KBM-7 (cell line): Measurements from ENCODE around the gene IL17REL.

Experiments
- DNase-seq: peaks from one replicate; pipeline ENCODE4 v3.0.0-alpha.2; 2015
- in situ Hi-C: fragments of 300-500 bp; cut with MboI; formaldehyde crosslinking; loops from 2 replicates; pipeline ENCODE4 v1.14.3; 2020; ENCODE audit warnings: low sequenced_read_pairs, low pct_unique_long_range_greater_than_20kb, mixed read lengths

IL17REL gene

DNA sequence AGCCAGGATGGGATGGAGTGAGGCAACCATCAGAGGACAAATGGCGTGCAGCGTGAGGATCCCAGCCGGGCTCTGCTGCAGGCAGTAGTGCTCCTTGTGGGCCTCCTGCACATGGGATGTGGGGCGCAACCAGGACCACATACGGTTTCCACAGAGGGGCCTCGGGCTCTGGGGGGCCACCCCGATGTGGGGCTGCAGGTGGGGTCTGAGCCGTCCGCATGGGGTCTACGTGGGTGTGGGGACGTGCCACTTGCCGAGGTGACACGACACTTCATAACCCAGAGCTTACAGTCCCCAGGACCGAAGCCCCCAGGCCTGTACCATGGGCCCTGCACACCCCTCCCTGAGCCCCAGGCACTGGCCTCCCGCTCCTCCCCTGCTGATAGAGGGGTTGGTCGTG, 34.8 kb upstream of the IL17REL start:
- DNase-seq, result no peak
- in situ Hi-C loops, result loop anchor here (25.0 kb wide), 1 partner anchor 285 kb away; no protein-coding TSS in a partner anchor

DNA sequence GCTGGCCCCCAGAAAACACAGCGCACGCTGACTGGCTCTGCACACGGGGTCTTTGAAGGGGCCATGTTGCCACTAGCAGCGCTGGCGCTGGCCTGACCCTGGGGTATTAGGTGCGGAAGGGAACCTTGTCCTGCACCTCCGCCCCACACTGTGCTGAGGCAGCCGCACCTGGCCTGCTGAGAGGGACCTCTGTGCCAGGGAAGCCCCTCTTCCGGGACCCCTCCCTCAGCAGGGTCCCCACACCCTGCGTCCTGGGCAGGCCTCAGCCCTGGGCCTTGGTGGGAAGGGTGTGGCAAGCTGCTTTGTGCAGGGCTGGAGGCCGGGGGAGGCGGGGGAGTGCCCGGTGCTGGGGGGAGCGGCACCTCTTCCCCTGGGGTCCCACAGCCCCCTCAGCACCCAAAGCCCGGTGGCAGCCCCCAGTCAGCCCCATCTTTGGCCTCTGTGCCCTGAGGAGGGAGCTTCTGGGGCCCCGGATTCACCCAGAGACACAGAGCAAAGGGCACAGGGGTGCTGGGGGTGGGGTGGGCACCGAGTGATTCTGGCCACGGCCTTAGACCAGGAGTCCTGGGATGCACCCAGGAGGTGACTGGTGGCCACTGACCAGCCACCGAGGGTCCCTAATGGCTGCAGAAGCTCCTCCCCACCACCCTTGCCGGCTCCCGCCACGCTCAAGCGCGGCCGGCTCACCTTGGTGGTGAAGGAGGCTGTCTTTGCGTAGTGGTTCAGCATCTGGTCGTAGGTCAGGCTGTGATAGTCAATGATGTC, 34.1 kb upstream of the IL17REL start:
- in situ Hi-C loops, result loop anchor here (25.0 kb wide), 1 partner anchor 284 kb away; no protein-coding TSS in a partner anchor
- no peak for DNase-seq

DNA sequence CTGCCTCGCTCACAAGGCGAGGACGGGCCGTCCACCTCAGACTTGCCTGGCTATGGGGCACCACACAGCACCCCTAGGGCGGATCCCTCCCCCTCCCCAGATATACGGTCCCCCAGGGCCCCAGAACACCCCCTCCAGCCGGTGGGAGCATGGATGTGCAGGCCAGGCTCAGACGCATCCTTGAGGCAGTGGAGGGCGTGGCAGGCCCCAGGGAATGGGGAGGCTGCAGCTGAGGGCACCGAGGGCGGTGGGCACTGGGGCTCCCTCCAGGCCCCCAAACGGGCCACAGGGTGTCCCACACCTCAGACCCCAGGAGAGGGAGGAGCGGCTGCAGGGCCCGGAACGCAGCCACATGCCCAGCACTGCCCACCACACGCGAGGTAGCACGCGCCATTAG, 33.5 kb upstream of the IL17REL start:
- in situ Hi-C loops, result loop anchor here (25.0 kb wide), 1 partner anchor 284 kb away; no protein-coding TSS in a partner anchor
- no peak for DNase-seq

DNA sequence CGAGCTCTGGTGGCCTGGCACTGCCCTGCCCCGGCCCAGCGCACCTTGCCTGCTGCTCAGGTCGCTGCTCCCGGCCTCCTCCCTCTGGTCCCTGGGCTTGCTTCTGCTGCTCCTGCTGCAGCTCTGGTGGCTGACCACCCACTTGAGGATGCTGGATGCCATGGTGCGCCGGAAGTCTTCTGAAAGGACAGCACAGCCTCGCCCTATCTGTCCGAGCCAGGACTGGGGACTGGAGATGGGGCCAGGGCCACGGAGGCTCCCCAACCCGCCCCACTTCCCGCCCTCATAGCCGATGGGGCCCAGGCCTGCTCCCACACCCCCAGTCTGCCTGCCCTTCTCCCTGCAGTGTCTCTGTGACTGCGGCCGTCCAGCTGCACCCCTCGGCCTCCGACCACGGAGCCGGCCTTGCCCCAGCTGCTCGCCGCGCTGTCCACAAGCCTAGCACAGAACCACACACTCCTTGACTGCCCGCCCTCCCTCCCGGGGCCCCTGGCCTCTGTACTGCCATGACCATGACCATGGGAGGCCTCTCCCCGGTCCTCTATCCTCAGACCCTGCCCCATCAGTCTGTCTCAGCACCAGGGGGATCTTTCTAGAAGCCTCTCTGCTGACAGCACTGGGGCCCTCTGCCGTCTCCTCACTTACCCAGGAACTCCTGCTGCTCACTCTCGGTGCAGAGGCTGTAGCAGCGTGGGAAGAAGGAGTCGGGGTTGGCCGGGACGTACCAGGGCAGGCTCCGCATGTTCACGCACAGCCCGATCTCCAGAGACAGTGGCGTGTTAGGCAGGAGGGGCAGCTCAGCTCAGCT, 32.9 kb upstream of the IL17REL start:
- DNase-seq, result no peak
- in situ Hi-C loops, result loop anchor here (25.0 kb wide), 1 partner anchor 283 kb away; no protein-coding TSS in a partner anchor

GRCh38 chr22:50044485-50045118, 32.0 kb upstream of the IL17REL start:
- in situ Hi-C loops, result loop anchor here (25.0 kb wide), 1 partner anchor 282 kb away; no protein-coding TSS in a partner anchor
- DNase-seq, result peak; percentile 43

DNA sequence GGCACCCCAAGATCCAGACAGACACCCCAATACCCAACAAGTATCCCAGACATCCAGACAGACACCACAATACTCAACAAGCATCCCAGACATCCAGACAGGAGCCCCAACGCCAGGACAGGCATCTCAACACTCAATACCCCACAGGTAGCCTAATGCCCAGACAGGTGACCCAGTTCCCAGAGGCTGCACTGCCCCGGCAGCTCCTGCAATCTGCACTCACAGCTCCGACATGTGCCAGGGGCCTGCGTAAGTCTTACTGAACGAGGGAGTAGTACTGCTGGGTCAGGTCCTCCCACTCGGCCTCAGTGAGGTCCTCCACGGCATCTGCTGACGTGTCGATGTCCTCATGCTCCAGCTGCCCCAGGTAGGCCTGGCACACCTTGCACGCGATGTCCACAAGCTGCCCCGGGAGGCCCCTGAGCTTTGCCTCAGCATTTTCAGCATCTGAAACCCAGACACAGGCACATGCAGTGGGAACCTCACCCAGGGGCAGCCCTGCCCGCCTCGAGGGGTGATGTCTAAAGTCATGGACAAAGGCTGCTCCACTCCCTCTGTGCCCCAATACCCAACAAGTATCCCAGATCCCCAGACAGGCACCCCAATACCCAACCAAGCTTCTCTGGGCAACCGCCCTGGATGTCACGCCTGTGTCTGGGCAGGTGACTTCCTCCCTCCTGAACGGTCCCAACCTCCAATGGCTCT, 28.9 kb upstream of the IL17REL start:
- DNase-seq, result no peak
- in situ Hi-C loops, result loop anchor here (25.0 kb wide), 1 partner anchor 279 kb away; no protein-coding TSS in a partner anchor

DNA sequence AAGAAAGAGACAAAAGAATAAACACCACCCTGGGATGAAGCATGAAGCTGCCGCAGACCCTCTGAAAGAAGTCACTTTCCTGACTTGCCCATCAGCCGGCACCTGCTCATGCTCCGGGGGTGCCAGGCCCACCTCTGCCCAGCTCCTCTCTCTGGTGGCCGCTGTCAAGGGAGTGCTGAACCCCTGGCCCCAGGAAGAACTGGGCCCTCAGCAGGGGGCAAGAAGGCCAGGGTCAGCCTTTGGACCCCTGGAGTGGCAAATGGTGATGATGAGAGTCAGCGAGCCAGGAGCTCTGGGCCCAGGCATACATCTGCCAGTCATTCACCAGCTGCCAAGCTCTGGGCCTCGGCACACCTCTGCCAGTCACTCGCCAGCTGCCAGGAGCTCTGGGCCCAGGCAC, 28.2 kb upstream of the IL17REL start:
- in situ Hi-C loops, result loop anchor here (25.0 kb wide), 1 partner anchor 278 kb away; no protein-coding TSS in a partner anchor
- DNase-seq, result no peak

DNA sequence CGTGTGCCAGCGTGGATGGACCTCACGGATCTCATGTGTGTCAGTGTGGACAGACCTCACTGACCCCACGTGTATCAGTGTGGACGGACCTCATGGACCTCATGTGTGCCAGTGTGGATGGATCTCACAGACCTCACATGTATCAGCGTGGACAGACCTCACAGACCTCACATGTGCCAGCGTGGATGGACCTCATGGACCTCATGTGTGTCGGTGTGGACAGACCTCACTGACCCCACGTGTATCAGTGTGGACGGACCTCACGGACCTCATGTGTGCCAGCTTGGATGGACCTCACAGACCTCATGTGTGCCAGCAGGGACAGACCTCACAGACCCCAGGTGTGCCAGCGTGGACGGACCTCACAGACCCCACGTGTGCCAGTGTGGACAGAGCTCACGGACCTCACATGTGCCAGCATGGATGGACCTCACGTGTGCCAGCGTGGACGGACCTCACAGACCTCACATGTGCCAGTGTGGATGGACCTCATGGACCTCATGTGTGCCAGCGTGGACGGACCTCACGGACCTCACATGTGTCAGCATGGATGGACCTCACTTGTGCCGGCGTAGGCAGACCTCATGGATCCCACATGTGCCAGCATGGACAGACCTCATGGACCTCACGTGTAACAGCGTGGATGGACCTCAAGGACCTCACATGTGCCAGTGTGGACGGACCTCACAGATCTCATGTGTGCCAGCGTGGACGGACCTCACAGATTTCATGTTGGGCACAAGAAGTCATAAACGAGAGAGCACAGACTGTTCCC, 27.3 kb upstream of the IL17REL start:
- no peak for DNase-seq
- in situ Hi-C loops, result loop anchor here (25.0 kb wide), 1 partner anchor 278 kb away; no protein-coding TSS in a partner anchor

DNA sequence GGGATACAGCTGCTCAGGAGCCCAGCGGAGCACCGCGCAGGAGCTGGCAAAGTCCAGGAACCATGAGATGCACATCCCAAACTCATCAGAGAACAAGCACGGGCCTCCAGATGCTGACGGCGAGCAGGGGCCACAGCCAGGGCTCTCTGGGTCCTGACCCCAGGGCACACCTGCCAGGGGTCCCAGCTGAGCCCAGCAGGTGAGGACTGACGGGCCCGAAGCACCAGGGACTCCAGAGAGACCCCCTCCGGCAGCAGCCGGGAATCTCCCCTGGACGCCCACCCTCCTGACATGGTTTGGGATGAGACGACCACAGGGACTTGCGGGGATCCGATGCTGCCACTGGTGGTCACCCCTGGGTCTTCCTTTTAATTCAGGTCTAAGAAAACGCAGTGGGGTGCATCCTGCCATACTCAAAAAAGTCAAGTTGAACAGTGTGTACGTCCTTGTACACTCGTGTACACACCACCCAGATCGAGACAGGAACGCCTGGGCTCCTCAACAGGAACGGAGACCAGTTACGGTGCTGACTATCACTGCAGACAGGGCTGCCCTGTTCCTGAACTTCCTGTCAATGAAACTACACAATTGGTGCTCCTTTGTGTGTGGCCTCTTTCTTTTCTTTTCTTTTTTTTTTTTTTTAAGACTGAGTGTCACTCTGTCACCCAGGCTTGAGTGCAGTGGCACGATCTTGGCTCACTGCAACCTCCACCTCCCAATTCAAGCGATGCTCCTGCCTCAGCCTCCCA, 23.6 kb upstream of the IL17REL start:
- in situ Hi-C loops, result loop anchor here (25.0 kb wide), 1 partner anchor 274 kb away; no protein-coding TSS in a partner anchor
- no peak for DNase-seq

DNA sequence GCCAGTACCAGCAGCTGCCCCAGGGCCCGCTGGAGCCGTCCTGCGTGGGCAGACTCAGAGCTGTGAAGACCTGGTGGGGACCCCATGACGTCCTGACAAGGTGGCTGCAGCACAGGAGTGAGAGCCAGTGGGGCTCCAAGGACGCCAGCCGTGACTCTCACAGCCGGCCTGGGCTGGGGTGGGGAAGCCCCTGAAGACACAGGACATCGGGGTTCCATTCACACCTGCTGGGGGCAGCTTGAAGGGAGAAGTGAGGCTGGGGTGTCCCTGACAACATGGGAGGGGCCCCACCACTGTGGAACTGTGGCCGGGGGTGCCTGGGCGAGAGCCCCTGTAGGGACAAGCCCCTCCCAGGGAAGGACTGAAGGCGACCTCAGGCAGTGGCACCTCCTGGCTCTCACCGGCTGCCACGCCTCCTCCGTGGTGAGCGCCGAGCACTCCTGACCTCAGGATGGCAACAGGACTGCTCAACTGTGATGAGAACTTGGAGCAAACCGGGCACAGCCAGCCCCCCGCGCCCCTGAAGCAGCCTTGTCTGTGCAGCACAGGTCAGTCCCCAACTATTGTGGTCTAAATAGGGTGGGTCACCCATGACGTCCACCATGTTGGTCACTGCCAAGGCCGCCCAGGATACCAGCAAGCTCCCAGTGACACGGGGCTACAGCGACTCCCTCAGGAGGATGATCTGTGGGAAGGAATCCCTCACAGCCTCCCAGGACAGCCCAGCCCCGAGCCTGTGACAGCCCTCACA, 22.7 kb upstream of the IL17REL start:
- DNase-seq, result no peak
- in situ Hi-C loops, result loop anchor here (25.0 kb wide), 1 partner anchor 273 kb away; no protein-coding TSS in a partner anchor

GRCh38 chr22:50034126-50035081, 21.8 kb upstream of the IL17REL start:
- in situ Hi-C loops, result loop anchor here (25.0 kb wide), 1 partner anchor 272 kb away; no protein-coding TSS in a partner anchor
- DNase-seq, result no peak

DNA sequence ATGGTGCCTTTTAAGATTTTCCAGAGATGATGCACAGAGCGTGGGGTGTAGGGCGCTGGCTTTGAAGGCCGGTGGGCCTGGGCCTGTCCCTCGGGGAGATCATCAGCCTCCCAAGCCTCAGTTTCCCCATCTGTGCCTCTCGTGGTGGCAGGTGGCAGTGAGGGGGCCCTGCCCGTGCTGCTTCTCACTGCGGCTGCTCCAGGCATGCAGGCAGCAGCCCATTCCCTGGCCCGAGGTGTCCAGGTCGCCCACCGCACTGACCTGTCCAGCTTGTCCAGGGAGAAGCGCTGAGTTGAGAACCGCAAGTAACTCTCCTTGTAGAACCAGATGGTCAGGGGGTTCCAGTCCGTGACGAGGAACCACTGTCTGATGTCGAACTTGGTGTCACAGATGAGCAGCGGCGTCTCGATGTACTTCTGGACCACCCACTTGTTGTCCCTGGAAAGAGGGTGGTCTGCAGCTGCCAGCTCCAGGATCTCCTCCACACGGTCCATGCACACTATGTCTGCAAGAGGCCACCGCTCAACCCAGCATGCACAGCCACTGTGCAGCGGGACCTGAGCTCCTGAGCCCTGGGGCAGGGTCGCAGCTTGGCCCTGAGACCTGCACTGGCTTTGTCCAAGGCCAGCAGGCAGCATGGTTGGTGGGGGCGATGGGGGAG, 20.5 kb upstream of the IL17REL start:
- DNase-seq, result no peak

GRCh38 chr22:50032109-50032871, 19.7 kb upstream of the IL17REL start:
- in situ Hi-C loops, result loop anchor here (25.0 kb wide), 1 partner anchor 270 kb away; no protein-coding TSS in a partner anchor
- DNase-seq, result no peak

More for the DNA sequence above, 20.5 kb upstream of the IL17REL start:
- in situ Hi-C loops, result loop anchor here (25.0 kb wide), 1 partner anchor 271 kb away; no protein-coding TSS in a partner anchor
